ENCODE measurements around the gene RAB39B. TPM values are rescaled to one million over a fixed set of nuclear protein-coding genes. Genes with fewer than 3 reads are reported as not detected.

The RAB39B gene
- total RNA-seq (2022; extraction: Qiagen RNA extraction; ENCODE audit: low read depth) = 0.55 to 0.69 TPM (median 0.60 TPM) in 5 replicates

GRCh38 chrX:155263854-155264628 is at the start of gene RAB39B:
TSS of gene RAB39B (minus strand) at chrX:155264491. CDS start at chrX:155264288, 203 bp downstream.

GRCh38 chrX:155216179-155216939 is 47.9 kb downstream of the RAB39B start, which contains the start of gene VBP1:
TSS of gene VBP1 (plus strand) at chrX:155216460. CDS start at chrX:155216483, 23 bp downstream.

Other genes with a start within 250 kb of the RAB39B start
- 4.0 to 4.9 TPM (median 4.3 TPM) in 5 replicates for gene F8, start 241.8 kb downstream of the RAB39B start, total RNA-seq (2022; extraction: Qiagen RNA extraction; ENCODE audit: low read depth)
- 93.1 to 126 TPM (median 121 TPM) in 5 replicates for gene FUNDC2, start 237.6 kb downstream of the RAB39B start, total RNA-seq (2022; extraction: Qiagen RNA extraction; ENCODE audit: low read depth)
- 12.8 to 18.2 TPM (median 16.7 TPM) in 5 replicates for gene CMC4, start 193.4 kb downstream of the RAB39B start, total RNA-seq (2022; extraction: Qiagen RNA extraction; ENCODE audit: low read depth)
- 17.4 to 23.6 TPM (median 18.5 TPM) in 5 replicates for gene MTCP1, start 193.4 kb downstream of the RAB39B start, total RNA-seq (2022; extraction: Qiagen RNA extraction; ENCODE audit: low read depth)
- 23.4 to 28.0 TPM (median 26.8 TPM) in 5 replicates for gene BRCC3, start 193.0 kb downstream of the RAB39B start, total RNA-seq (2022; extraction: Qiagen RNA extraction; ENCODE audit: low read depth)
- 49.6 to 62.9 TPM (median 52.2 TPM) in 5 replicates for gene VBP1, start 48.0 kb downstream of the RAB39B start, total RNA-seq (2022; extraction: Qiagen RNA extraction; ENCODE audit: low read depth)
- gene CLIC2, start 70.1 kb upstream of the RAB39B start, total RNA-seq (2022; extraction: Qiagen RNA extraction; ENCODE audit: low read depth) = 0.06 to 0.24 TPM (median 0.11 TPM) in 3 of 5 replicates, not detected in the others
- gene F8A2, start 117.6 kb upstream of the RAB39B start, total RNA-seq (2022; extraction: Qiagen RNA extraction; ENCODE audit: low read depth) = not detected in 5 replicates
- 0.92 to 1.4 TPM (median 1.0 TPM) in 5 replicates for gene F8A3, start 194.1 kb upstream of the RAB39B start, total RNA-seq (2022; extraction: Qiagen RNA extraction; ENCODE audit: low read depth)

Data from A549 treated with GW870086 at 1 μM for 4 hours (cell line).